CD4-positive, alpha-beta T cell treated with Interleukin-17A for 1 hour (primary cell): ENCODE results near the gene BCL2L2.
"Not testable (repeated sequence)": the region's sequence is repeated elsewhere in the genome, so short reads cannot be mapped to it uniquely, and the experiment has no call there.

ENCODE experiments used
- DNase-seq: peaks from one replicate; pipeline ENCODE4 v3.0.0-alpha.2; 2020

Gene BCL2L2

GRCh38 chr14:23306412-23307145 is at the start of gene BCL2L2:
BCL2L2 (plus strand) TSS chr14:23306833; CDS start chr14:23307768, 935 bp downstream.
- no peak for DNase-seq

- DNase-seq, result no peak
These were observed 48.4 kb upstream of the BCL2L2 start for GRCh38 chr14:23258256-23258655.

GRCh38 chr14:23259426-23259825 is 47.2 kb upstream of the BCL2L2 start:
- DNase-seq, result no peak

- not testable (repeated sequence) for DNase-seq
These were observed 45.8 kb upstream of the BCL2L2 start for GRCh38 chr14:23260849-23261248.

- no peak for DNase-seq
These were observed 37.4 kb upstream of the BCL2L2 start for GRCh38 chr14:23269193-23269592.

DNA sequence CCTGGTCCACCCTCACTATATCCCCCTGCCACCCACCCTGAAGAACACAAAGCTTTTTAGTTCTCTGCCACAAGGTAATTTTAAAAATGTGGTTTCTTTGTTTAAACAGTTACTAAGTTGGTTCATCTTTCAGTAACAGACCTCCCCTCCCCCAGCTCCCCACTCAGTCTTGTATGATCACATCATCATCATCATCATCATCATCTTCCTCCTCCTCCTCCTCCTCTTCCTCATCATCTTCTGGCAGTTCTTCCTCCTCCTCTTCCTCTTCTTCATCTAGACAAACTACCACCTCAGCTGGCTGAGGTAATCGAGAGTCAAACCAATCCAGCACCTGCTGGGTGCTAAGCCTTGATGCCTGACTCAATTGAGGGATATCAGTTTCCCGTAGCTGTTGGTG is 31.2 kb upstream of the BCL2L2 start:
- no peak for DNase-seq

DNA sequence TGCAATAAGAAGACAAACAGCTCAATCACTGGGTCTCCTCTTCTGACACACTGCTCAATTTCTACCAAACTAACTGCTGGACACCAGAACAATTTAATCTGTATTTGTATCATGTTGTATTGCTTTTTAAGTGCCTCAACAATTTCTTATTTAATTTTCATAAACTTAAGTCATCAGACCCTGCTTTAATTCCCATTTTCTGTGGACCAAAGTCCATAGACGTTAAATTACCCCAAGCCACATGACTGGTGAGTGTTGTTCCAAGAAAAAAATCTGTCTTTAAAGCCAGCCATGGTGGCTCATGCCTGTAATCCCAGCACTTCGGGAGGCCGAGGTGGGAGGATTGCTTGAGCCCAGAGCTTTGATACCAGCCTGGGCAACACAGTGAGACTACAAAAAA is 29.4 kb upstream of the BCL2L2 start:
- no peak for DNase-seq

- not testable (repeated sequence) for DNase-seq
These were observed 28.7 kb upstream of the BCL2L2 start for GRCh38 chr14:23277928-23278327.

- no peak for DNase-seq
These were observed 25.4 kb upstream of the BCL2L2 start for GRCh38 chr14:23281247-23281646.

GRCh38 chr14:23284654-23285529 is 21.7 kb upstream of the BCL2L2 start:
- peak; percentile 25 for DNase-seq

DNA sequence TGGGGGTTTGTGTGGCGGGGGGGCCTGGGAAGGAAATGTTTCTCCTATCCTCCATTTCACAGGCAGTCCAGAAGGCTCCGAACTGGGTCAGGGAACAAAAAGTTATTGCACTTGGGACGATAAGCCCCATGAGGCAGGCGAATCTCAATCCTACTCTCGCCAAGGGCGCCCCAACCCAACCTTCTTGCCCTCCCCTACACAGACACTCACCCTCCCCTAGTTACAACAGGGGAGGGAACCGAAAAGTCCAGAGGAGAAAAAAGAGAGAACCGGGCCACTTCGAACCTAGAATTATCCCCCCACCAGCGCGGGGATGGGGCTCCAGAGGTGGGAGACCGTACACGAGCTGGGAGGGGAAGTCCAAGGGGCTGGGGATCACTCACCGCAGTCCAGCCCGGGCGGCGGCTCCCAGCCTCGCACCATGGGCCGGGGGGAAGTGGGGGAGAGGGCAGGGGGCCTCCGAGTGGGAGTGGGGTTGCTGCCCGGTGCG is 21.1 kb upstream of the BCL2L2 start:
- no peak for DNase-seq

DNA sequence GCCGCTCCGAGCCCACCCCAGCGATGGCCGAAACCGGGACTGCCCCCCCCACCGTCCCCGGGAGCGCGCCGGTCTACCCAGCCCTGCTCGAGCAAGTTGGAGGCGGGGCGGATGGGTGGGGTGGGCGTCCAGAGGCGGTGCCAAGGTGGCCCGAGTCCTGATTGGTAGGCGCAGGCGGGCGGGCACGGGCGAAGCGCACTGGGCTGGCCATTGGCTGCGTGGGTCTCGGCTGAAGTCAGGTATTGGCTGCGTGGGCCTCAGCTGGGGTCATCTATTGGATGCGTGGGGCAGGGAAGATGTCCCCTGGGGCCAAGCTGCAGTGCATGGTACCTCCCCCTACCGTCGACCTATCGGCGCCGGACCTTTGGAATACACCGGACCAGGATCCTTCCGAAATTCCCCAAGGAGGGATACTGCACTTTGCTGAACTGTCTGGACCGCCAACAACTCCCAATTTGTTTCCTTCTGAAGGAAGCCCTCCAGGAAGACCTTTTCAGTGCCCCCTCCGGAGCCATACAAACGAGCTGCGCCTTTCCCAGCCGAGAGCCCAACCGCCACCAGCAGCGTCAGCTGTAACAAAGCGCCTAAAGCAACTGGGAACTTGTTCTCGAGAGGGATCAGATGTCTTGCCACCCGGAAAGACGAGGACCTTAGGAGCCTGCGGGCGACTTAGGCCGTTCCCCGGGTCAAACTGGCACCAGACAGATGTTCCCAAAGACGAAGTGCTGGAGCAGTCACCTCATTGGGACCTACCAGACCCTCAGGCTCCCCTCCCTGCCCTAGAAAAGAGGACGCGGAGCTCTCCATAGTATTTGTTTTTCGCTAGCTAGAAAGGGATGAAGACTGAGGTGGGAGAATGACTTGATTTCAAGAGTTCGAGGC is 20.4 kb upstream of the BCL2L2 start, which contains the start of gene HOMEZ:
Gene HOMEZ (minus strand): TSS at position 113 of the 882 bp plus-strand sequence. CDS start 180 bp downstream, outside the sequence.
- peak; percentile 97 for DNase-seq

GRCh38 chr14:23286902-23287479 is 19.6 kb upstream of the BCL2L2 start:
- no peak for DNase-seq

DNA sequence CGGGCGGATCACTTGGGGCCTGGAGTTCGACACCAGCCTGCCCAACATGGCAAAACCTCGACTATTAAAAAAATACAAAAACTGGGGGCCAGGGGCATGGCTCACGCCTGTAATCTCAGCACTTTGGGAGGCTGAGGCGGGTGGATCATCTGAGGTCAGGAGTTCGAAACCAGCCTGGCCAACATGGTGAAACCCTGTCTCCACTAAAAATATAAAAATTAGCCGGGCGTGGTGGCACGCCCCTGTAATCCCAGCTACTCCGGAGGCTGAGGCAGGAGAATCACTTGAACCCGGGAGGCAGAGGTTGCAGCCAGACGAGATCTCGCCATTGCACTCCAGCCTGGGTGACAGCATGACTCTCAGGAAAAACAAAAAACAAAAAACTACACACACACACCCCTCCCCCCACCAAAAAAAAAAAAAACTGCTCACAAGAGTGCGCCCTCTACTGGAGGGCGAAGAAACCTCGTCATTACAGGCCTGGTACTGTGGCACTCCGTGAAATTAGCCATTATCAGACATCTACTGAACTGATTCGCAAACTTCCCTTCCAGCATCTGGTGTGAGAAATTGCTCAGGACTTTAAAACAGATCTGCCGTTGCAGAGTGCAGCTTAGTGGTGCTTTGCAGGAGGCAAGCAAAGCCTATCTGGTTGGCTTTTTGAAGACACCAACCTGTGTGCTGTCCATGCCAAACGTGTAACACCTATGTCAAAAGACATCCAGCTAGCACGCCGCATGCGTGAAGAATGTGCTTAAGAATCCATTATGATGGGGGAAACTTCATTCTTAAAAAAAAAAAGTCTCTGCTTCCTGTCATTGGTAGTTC is 11.7 kb upstream of the BCL2L2 start:
- peak; percentile 74 for DNase-seq

DNA sequence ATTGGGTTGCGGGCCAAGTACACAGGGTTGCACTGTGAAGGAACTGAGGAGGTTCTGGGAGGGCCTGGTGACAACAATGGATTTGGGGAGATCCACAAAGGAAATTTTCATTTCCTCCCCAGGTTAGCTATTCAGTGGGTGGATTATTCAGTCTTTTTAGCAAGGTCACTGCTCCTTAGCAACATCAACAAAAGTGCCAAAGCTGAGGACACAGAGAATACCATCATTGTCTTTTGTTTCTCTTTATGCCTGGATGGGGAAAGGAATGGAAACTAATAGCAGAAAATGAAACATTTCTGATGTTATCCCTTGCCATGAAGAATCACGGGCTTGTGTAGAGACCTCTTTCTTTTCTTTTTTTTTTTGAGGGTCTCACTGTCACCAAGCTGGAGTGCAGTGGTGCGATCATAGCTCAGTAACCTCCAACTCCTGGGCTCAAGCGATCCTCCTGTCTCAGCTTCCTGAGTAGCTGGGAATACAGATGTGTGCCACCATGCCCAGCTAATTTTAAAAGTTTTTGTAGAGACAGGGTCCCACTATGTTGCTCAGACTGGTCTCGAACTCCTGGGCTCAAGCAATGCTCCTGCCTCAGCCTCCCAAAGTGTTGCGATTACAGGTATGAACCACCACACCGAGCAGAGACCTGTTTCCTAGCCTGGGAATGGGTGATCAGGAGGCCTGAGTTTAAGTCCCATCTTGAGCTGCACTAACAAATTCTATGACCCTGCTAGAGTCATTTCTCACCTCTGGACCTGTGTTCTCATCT is 10.4 kb upstream of the BCL2L2 start:
- DNase-seq, result no peak

- DNase-seq, result no peak
These were observed 9.5 kb upstream of the BCL2L2 start for GRCh38 chr14:23297096-23297495.

DNA sequence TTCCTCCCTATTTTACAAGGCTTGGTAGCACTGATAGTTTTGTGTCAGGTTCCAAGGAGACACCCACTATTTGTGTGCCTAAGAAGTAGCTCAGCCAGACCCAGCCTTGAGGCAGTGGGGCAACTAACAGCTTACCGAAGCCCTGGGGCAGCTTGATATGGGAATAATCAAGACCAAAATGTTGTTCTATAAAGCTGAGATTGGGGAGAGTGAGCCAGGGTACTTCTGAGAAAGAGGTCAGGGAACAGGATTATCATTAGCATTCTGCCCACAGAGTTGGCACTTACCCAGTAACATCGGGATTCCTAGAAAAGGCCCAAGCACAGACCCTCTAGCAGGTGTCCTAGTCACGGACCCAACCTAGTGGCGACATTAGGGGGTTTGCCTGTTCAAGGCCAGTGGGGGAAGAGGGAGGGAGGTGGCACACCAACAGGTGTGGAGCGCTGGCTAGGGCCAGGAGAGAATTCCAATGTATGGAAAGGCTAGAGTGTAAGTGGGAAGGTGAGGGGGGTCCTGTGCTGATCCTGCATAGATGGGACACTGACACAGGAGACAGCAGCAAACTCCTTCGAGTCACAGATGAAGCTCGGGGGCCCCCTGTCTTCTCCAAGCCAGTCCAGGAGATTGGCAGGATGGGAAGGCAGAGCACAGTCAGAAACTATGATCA is 8.9 kb upstream of the BCL2L2 start:
- DNase-seq, result no peak

DNA sequence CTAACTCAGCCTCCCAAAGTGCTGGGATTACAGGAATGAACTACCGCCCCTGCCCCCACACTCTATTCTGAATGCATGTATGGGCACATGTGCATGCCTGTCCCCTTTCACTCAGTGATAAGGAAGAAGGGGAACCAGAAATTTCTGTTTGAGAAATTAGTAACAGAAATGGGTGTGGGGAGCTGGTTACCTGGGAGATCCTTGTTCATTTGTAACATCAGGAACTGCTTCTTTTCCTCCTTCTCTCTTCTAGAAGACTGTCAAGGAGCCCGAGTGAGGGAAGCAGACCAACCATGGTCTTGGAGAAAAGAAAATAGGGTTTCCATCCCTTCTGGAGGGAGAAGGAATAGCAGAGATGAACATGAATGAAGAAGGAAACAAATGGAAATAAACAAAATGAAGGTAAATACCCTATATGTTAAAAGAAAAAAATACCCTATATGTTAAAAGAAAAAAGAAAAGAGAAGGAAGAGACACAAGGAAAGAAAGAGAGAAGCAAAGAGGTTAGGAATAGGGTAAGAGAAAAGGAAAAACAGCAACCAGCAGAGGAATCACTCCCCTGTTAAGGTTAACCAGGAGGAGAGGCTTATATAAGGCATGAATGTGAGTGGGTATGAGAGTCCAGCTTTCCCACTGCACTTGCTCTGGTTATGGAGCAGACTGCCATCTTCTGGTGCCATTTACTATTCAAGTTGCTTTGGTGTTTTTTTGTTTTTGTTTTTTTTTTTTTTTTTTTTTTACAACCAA is 7.2 kb upstream of the BCL2L2 start:
- DNase-seq, result peak; percentile 62

- peak; percentile 16 for DNase-seq
These were observed 6.5 kb upstream of the BCL2L2 start for GRCh38 chr14:23299986-23300686.
